K562 (cell line): ENCODE measurements around the gene CAPN10. TPM values are rescaled to one million over a fixed set of nuclear protein-coding genes. Genes with fewer than 3 reads are reported as not detected.

Experiments
- ATAC-seq: fragments of 200-7000 bp; cut with Tn5 transposase; 3 replicates; pipeline ENCODE4 v1.9.1; 2020; ENCODE audit warnings: moderate library complexity
- BruUV-seq: library from RNA; stranded (reverse); fragments of 400-500 nt; replicated peaks from 2 replicates; lab custom pipeline; 2021; lab: Mats Ljungman, UMichigan
- CTCF ChIA-PET: fragments of 300-600 bp; formaldehyde crosslinking; extraction: SDS; loops from one replicate; lab custom pipeline; 2021; ENCODE audit warnings: low intra/inter-chr PET ratio; lab: Yijun Ruan, JAX
- POLR2A ChIA-PET: fragments of 300-600, 350-650 bp; sonication (Branson Sonifier 250); formaldehyde crosslinking; extraction: SDS; loops from one replicate; lab custom pipeline; 2021; ENCODE audit warnings: antibody characterized with exemption, inconsistent platforms; lab: Yijun Ruan, JAX
- DNase-seq, 4 experiments: peaks; one replicate each; pipeline versions ENCODE4 v3.0.0 to v3.0.0-alpha.2; 2011 to 2018; ENCODE audit warnings: low spot score in 3 of 4, mixed read lengths in 3 of 4; ENCODE audit errors: extremely low read depth in 1 of 4
- FAIRE-seq: peaks from 2 replicates; lab custom pipeline; 2011; peaks lifted over from hg19 to GRCh38; lab: Jason Lieb, UNC
- H2AFZ ChIP-seq: 2 replicates; pipeline ENCODE4 v1.6.0; 2011; ENCODE audit warnings: low read depth, low read length, control low read depth, inconsistent platforms
- H3K27ac ChIP-seq: fragments of 200-600 bp; 3 replicates; pipeline ENCODE4 v1.8.0; 2011; ENCODE audit warnings: low read depth, mild to moderate bottlenecking, control low read depth, inconsistent platforms, low read length, moderate library complexity, mixed read lengths; ENCODE audit errors: extremely low read depth
- H3K27me3 ChIP-seq, 2 experiments: fragments of 300-600 bp in 1 of 2; 2 replicates in 1 of 2; 3 replicates in 1 of 2; pipeline versions ENCODE4 v1.6.0 to v1.8.0; 2011; ENCODE audit warnings: inconsistent platforms in 2 of 2, low read length in 2 of 2, mild to moderate bottlenecking in 1 of 2, mixed read lengths in 1 of 2, moderate library complexity in 1 of 2; ENCODE audit not compliant: control insufficient read depth in 2 of 2, insufficient read depth in 2 of 2
- H3K36me3 ChIP-seq: fragments of 300-600 bp; 3 replicates; pipeline ENCODE4 v1.8.0; 2011; ENCODE audit warnings: mild to moderate bottlenecking, low read length, inconsistent platforms; ENCODE audit not compliant: control insufficient read depth, insufficient read depth
- H3K4me1 ChIP-seq, 2 experiments: fragments of 200-600 bp in 1 of 2; replicated peaks in 1 of 2; 2 replicates in 1 of 2; 3 replicates in 1 of 2; pipeline versions ENCODE4 v1.5.1 to v1.8.0; 2011; ENCODE audit warnings: inconsistent platforms in 2 of 2, low read length in 2 of 2, mild to moderate bottlenecking in 1 of 2, mixed read lengths in 1 of 2, moderate library complexity in 1 of 2; ENCODE audit not compliant: control insufficient read depth in 2 of 2, insufficient read depth in 2 of 2
- H3K4me2 ChIP-seq: 2 replicates; pipeline ENCODE4 v1.6.1; 2011; ENCODE audit warnings: low read length, control low read depth, inconsistent platforms, mixed read lengths; ENCODE audit not compliant: insufficient read depth
- H3K4me3 ChIP-seq: fragments of 200-600 bp; sonication (generic), shearing (Covaris generic); 2 replicates; pipeline ENCODE4 v1.5.1; 2016; ENCODE audit warnings: control low read depth, inconsistent platforms
- H3K79me2 ChIP-seq: fragments of 200-600 bp; 3 replicates; pipeline ENCODE4 v1.8.0; 2011; ENCODE audit warnings: low read length, inconsistent platforms; ENCODE audit not compliant: control insufficient read depth, insufficient read depth
- H3K9ac ChIP-seq, 2 experiments: 2 replicates each; pipeline versions ENCODE4 v1.6.0 to v1.6.1; 2011; ENCODE audit warnings: low read depth in 2 of 2, low read length in 2 of 2, control low read depth in 1 of 2, inconsistent platforms in 1 of 2, mild to moderate bottlenecking in 1 of 2, mixed read lengths in 1 of 2; ENCODE audit not compliant: insufficient read depth in 1 of 2
- H3K9me1 ChIP-seq: one replicate; pipeline ENCODE4 v1.6.0; 2011; ENCODE audit warnings: inconsistent platforms, mild to moderate bottlenecking, low read length, moderate library complexity; ENCODE audit not compliant: control insufficient read depth, insufficient read depth
- H3K9me3 ChIP-seq: replicated peaks from 2 replicates; pipeline ENCODE4 v1.5.1; 2011; ENCODE audit warnings: low read depth, low read length, inconsistent platforms; ENCODE audit not compliant: control insufficient read depth, insufficient read depth
- H4K20me1 ChIP-seq: replicated peaks from 2 replicates; pipeline ENCODE4 v1.6.1; 2011; ENCODE audit warnings: low read length, inconsistent platforms, mixed read lengths; ENCODE audit not compliant: control insufficient read depth, insufficient read depth
- POLR2G ChIP-seq: fragments of 200-400 bp; formaldehyde crosslinking; IDR thresholded peaks from 2 replicates; pipeline ENCODE4 v1.6.1; 2017; ENCODE audit warnings: low read depth, mild to moderate bottlenecking, antibody characterized with exemption, low read length, moderate library complexity
- RBFOX2 ChIP-seq: fragments of 200-400 bp; formaldehyde crosslinking; IDR thresholded peaks from 2 replicates; pipeline ENCODE4 v1.6.1; 2017; ENCODE audit warnings: low read depth, mild to moderate bottlenecking, low read length, moderate library complexity
- STAT5B ChIP-seq: fragments of 250-450 bp; sonication (Bioruptor Pico); IDR thresholded peaks from 2 replicates; pipeline ENCODE4 v1.8.0; 2021; ENCODE audit warnings: mild to moderate bottlenecking, inconsistent platforms
- ZNF324 ChIP-seq: fragments of 250-450 bp; sonication (Bioruptor Pico); IDR thresholded peaks from 2 replicates; pipeline ENCODE4 v1.4.0; 2020; ENCODE audit warnings: mild to moderate bottlenecking
- WGBS: fragments of 100-300 bp; shearing (Covaris generic); methylation state at CpG from one replicate; pipeline ENCODE4 v1.1.6; 2016; ENCODE audit warnings: low coverage, mixed read lengths; ENCODE audit not compliant: insufficient coverage; ENCODE audit errors: missing lambda C conversion rate; 5-methylcytosine and 5-hydroxymethylcytosine counted together
- in situ Hi-C: fragments of 300-500 bp; cut with MboI; formaldehyde crosslinking; loops from 4 replicates; pipeline ENCODE4 v1.15.0; 2018; ENCODE audit warnings: inconsistent platforms, mixed read lengths
- intact Hi-C: fragments of 100-400 bp; cut with micrococcal nuclease; formaldehyde crosslinking; loops from 2 replicates; pipeline ENCODE4 v1.14.2; 2022
- polyA plus RNA-seq, 8 experiments: library from polyadenylated mRNA; depleted of rRNA in 4 of 8; stranded (reverse) in 5 of 8; unstranded in 3 of 8; fragments of >200 nt; fragmentation: Nextera tagmentation in 2 of 8; fragmentation: Illumina TruSeq in 1 of 8; extraction: Ambion mirVana in 2 of 8; extraction: Trizol in 1 of 8; gene quantifications; 2 replicates each; pipeline versions ENCODE4 v1.2.1 to v1.2.3, GENCODE V29; 2011 to 2014; ENCODE audit warnings: inconsistent platforms in 1 of 8, missing spikeins in 1 of 8
- total RNA-seq, 7 experiments: library from RNA; depleted of rRNA in 6 of 7; stranded (reverse); fragments of >200 nt in 6 of 7; fragmentation: Illumina TruSeq in 2 of 7; extraction: Trizol in 2 of 7; gene quantifications; 2 replicates each; pipeline versions ENCODE4 v1.2.1 to v1.2.3, GENCODE V29; 2011 to 2021; ENCODE audit warnings: low replicate concordance in 1 of 7

Gene CAPN10
- total and polyA plus RNA-seq, 9 of the 15 experiments (the other 6 are each of a cell fraction or from before 2014, with no cell fraction given): 0.08 to 26.1 (median 8.4) TPM

GRCh38 chr2:240574386-240575100 lies 12.0 kb upstream of the CAPN10 start:
- Histone ChIP-seq H3K27ac (no peak overlapping the region), H3K9me1 (peaks cover 3% of the 10 kb centered on the region), H3K9ac (no peak overlapping the region), H3K4me3 (no peak overlapping the region), H3K4me1 (peaks cover 11 to 53% of the 10 kb centered on the region in 2 experiments), H4K20me1 (no peaks in the 10 kb centered on the region), H3K36me3 (peaks cover 37% of the 10 kb centered on the region; the same call in 1 of the 3 replicates), H2AFZ (no peak overlapping the region), H3K9me3 (no peaks in the 10 kb centered on the region), H3K27me3 (no peaks in the 10 kb centered on the region), H3K4me2 (no peak overlapping the region), H3K79me2 (peaks cover 20% of the 10 kb centered on the region)
- peak; percentile 9; the same call in 1 of the 2 replicates for TF ChIP-seq RBFOX2
- no peak for TF ChIP-seq STAT5B
- FAIRE-seq (no peak), DNase-seq (no peak), ATAC-seq (no peak)
- WGBS: 90% methylated on average over 11 of the region's 21 CpGs
- ChIA-PET POLR2A (interaction anchor here (1.3 kb wide), 1 partner anchor 12 kb away, joined by 6 read pairs; the partner anchor contains the start of gene CAPN10), CTCF (no interaction called here)
- intact Hi-C loops (no loop called here), in situ Hi-C loops (no loop called here)
- BruUV-seq: no TSS peak

GRCh38 chr2:240575101-240575965 lies 11.2 kb upstream of the CAPN10 start:
- H3K9ac ChIP-seq: no peak overlapping the region
- no TSS peak for BruUV-seq
- CTCF ChIA-PET: no interaction called here
- intact Hi-C loops: no loop called here
- FAIRE-seq (no peak), DNase-seq (no peak), ATAC-seq (no peak)
- H3K4me2 ChIP-seq: no peak overlapping the region
- in situ Hi-C loops: no loop called here
- H3K4me3 ChIP-seq: no peak overlapping the region
- H3K9me3 ChIP-seq: no peaks in the 10 kb centered on the region
- peaks cover 15% of the 10 kb centered on the region; the same call in 2 of the 3 replicates for H3K79me2 ChIP-seq
- H3K9me1 ChIP-seq: peaks cover 8% of the 10 kb centered on the region
- 92% methylated on average over 10 of the region's 23 CpGs for WGBS
- no peak overlapping the region for H2AFZ ChIP-seq
- peaks cover 37% of the 10 kb centered on the region; the same call in 1 of the 3 replicates for H3K36me3 ChIP-seq
- peaks cover 17 to 53% of the 10 kb centered on the region in 2 experiments for H3K4me1 ChIP-seq
- no peak overlapping the region for H3K27ac ChIP-seq
- POLR2A ChIA-PET: interaction anchor here (0.5 to 0.6 kb wide), 2 partner anchors 357 to 526 kb away, joined by 3 read pairs; no protein-coding TSS in a partner anchor
- H3K27me3 ChIP-seq: no peaks in the 10 kb centered on the region
- TF ChIP-seq POLR2G: peak; percentile 44
- TF ChIP-seq ZNF324 (CRISPR knock-in tag): no peak
- TF ChIP-seq RBFOX2: peak; percentile 28; the same call in 1 of the 2 replicates
- TF ChIP-seq, all 486 proteins: peak for 2
- no peaks in the 10 kb centered on the region; the same call in 1 of the 2 replicates for H4K20me1 ChIP-seq
